GM12878 (cell line): ENCODE results near the gene TRERF1. TPM values are rescaled to one million over a fixed set of nuclear protein-coding genes. Genes with fewer than 3 reads are reported as not detected.

ENCODE experiments used
- HDGF ChIP-seq: fragments of 450-650 bp; IDR thresholded peaks from 2 replicates; pipeline ENCODE4 v1.6.1; 2016; ENCODE audit warnings: antibody characterized with exemption
- MXI1 ChIP-seq: fragments of 150-350 bp; IDR thresholded peaks from 2 replicates; pipeline ENCODE4 v1.6.1; 2011; ENCODE audit warnings: low read depth, mild to moderate bottlenecking, inconsistent platforms, low read length, improper control_type of control experiment
- NR2F1 ChIP-seq: fragments of 450-650 bp; conservative IDR thresholded peaks from 2 replicates; pipeline ENCODE4 v1.6.1; 2017; ENCODE audit warnings: mild to moderate bottlenecking
- PAX8 ChIP-seq: fragments of 450-650 bp; IDR thresholded peaks from 2 replicates; pipeline ENCODE4 v1.6.1; 2017; ENCODE audit warnings: mild to moderate bottlenecking, moderate library complexity
- RBBP5 ChIP-seq: fragments of 200-600 bp; sonication (generic); conservative IDR thresholded peaks from 2 replicates; pipeline ENCODE4 v1.6.1; 2016
- TBL1XR1 ChIP-seq: IDR thresholded peaks from 2 replicates; pipeline ENCODE4 v1.6.1; 2012; ENCODE audit warnings: low read depth, low read length, improper control_type of control experiment
- ZSCAN29 ChIP-seq: fragments of 450-650 bp; IDR thresholded peaks from 2 replicates; pipeline ENCODE4 v1.6.1; 2017; ENCODE audit warnings: mild to moderate bottlenecking, moderate library complexity
- polyA plus RNA-seq, 11 experiments: library from polyadenylated mRNA; depleted of rRNA in 4 of 11; unstranded in 6 of 11; stranded (reverse) in 5 of 11; fragments of >200 nt; fragmentation: Nextera tagmentation in 4 of 11; fragmentation: Illumina TruSeq in 1 of 11; extraction: Ambion mirVana in 4 of 11; extraction: Trizol in 1 of 11; gene quantifications; 1 replicate in 1 of 11; 2 replicates in 10 of 11; pipeline versions ENCODE4 v1.2.1 to v1.2.3, GENCODE V29; 2011 to 2016; ENCODE audit warnings: inconsistent platforms in 2 of 11, missing spikeins in 2 of 11, low read depth in 1 of 11
- total RNA-seq, 4 experiments: library from RNA; depleted of rRNA in 3 of 4; stranded (reverse); fragments of >200 nt in 3 of 4; fragmentation: Illumina TruSeq in 1 of 4; extraction: Trizol in 1 of 4; gene quantifications; 2 replicates each; pipeline versions ENCODE4 v1.2.1 to v1.2.3, GENCODE V29; 2013 to 2021
- TF ChIP-seq, protein P1 (sequence below): fragments of 450-650 bp; formaldehyde crosslinking; IDR thresholded peaks from 2 replicates; pipeline ENCODE4 v1.5.0; 2022; ENCODE audit warnings: mild to moderate bottlenecking, missing genetic modification characterization
- TF ChIP-seq, protein P2 (sequence below): fragments of 450-650 bp; formaldehyde crosslinking; IDR thresholded peaks from 2 replicates; pipeline ENCODE4 v1.4.0; 2020; ENCODE audit warnings: mild to moderate bottlenecking, moderate library complexity
- TF ChIP-seq, protein P3 (sequence below): fragments of 450-650 bp; IDR thresholded peaks from 2 replicates; pipeline ENCODE4 v1.6.1; 2014; ENCODE audit warnings: mild to moderate bottlenecking

The TRERF1 gene
- total and polyA plus RNA-seq, 10 of the 15 experiments (the other 5 are each of a cell fraction or from before 2014, with no cell fraction given) = 2.2 to 19.4 (median 7.2) TPM

DNA sequence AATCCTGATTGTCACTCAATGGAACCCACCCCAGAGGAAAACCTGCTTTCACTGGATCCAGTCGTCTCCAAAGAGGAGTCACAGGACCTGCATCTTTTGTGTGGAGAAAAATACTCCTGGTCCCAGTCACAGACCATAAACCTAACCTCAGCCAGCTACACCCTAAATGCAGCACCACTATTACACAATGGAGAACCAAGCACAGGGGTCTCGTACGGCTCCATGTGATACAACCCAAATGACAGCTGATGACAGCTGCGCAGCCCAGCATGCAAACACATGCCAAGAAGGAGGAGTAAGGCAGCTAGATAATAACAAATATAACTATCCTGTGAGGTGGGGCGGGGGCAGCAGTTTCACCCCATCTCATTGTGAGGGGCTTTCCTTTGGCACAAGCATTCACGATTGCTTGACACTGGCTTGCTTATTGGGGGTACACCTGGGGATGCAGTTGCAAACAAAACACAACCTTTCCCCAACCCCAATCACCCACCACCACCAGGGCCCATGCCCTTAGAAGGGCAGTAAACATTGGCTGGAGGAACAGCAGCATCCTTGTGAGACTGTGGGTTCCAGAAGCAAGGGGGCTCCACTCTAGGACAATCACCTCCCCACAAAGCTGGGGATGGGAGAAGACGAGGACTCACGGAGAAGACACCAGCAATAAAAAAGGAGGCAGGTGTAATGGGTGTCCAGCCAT is 51.5 kb downstream of the TRERF1 start (continued):
- TF ChIP-seq, protein P1, sequence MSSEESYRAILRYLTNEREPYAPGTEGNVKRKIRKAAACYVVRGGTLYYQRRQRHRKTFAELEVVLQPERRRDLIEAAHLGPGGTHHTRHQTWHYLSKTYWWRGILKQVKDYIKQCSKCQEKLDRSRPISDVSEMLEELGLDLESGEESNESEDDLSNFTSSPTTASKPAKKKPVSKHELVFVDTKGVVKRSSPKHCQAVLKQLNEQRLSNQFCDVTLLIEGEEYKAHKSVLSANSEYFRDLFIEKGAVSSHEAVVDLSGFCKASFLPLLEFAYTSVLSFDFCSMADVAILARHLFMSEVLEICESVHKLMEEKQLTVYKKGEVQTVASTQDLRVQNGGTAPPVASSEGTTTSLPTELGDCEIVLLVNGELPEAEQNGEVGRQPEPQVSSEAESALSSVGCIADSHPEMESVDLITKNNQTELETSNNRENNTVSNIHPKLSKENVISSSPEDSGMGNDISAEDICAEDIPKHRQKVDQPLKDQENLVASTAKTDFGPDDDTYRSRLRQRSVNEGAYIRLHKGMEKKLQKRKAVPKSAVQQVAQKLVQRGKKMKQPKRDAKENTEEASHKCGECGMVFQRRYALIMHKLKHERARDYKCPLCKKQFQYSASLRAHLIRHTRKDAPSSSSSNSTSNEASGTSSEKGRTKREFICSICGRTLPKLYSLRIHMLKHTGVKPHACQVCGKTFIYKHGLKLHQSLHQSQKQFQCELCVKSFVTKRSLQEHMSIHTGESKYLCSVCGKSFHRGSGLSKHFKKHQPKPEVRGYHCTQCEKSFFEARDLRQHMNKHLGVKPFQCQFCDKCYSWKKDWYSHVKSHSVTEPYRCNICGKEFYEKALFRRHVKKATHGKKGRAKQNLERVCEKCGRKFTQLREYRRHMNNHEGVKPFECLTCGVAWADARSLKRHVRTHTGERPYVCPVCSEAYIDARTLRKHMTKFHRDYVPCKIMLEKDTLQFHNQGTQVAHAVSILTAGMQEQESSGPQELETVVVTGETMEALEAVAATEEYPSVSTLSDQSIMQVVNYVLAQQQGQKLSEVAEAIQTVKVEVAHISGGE (CRISPR knock-in tag) = no peak
- TF ChIP-seq HDGF = no peak
- no peak for TF ChIP-seq RBBP5
- TF ChIP-seq, protein P2, sequence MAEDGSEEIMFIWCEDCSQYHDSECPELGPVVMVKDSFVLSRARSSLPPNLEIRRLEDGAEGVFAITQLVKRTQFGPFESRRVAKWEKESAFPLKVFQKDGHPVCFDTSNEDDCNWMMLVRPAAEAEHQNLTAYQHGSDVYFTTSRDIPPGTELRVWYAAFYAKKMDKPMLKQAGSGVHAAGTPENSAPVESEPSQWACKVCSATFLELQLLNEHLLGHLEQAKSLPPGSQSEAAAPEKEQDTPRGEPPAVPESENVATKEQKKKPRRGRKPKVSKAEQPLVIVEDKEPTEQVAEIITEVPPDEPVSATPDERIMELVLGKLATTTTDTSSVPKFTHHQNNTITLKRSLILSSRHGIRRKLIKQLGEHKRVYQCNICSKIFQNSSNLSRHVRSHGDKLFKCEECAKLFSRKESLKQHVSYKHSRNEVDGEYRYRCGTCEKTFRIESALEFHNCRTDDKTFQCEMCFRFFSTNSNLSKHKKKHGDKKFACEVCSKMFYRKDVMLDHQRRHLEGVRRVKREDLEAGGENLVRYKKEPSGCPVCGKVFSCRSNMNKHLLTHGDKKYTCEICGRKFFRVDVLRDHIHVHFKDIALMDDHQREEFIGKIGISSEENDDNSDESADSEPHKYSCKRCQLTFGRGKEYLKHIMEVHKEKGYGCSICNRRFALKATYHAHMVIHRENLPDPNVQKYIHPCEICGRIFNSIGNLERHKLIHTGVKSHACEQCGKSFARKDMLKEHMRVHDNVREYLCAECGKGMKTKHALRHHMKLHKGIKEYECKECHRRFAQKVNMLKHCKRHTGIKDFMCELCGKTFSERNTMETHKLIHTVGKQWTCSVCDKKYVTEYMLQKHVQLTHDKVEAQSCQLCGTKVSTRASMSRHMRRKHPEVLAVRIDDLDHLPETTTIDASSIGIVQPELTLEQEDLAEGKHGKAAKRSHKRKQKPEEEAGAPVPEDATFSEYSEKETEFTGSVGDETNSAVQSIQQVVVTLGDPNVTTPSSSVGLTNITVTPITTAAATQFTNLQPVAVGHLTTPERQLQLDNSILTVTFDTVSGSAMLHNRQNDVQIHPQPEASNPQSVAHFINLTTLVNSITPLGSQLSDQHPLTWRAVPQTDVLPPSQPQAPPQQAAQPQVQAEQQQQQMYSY (CRISPR knock-in tag) = no peak
- TF ChIP-seq, protein P3, sequence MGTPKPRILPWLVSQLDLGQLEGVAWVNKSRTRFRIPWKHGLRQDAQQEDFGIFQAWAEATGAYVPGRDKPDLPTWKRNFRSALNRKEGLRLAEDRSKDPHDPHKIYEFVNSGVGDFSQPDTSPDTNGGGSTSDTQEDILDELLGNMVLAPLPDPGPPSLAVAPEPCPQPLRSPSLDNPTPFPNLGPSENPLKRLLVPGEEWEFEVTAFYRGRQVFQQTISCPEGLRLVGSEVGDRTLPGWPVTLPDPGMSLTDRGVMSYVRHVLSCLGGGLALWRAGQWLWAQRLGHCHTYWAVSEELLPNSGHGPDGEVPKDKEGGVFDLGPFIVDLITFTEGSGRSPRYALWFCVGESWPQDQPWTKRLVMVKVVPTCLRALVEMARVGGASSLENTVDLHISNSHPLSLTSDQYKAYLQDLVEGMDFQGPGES = no peak
- TF ChIP-seq ZSCAN29 = no peak
- TF ChIP-seq PAX8 = no peak
- no peak for TF ChIP-seq NR2F1
- TF ChIP-seq TBL1XR1 = no peak
- TF ChIP-seq MXI1 = no peak
